ENCODE results near the gene DDX43.
A peak's percentile ranks its signal among the peaks of the same experiment; 100 is the strongest.

DNA sequence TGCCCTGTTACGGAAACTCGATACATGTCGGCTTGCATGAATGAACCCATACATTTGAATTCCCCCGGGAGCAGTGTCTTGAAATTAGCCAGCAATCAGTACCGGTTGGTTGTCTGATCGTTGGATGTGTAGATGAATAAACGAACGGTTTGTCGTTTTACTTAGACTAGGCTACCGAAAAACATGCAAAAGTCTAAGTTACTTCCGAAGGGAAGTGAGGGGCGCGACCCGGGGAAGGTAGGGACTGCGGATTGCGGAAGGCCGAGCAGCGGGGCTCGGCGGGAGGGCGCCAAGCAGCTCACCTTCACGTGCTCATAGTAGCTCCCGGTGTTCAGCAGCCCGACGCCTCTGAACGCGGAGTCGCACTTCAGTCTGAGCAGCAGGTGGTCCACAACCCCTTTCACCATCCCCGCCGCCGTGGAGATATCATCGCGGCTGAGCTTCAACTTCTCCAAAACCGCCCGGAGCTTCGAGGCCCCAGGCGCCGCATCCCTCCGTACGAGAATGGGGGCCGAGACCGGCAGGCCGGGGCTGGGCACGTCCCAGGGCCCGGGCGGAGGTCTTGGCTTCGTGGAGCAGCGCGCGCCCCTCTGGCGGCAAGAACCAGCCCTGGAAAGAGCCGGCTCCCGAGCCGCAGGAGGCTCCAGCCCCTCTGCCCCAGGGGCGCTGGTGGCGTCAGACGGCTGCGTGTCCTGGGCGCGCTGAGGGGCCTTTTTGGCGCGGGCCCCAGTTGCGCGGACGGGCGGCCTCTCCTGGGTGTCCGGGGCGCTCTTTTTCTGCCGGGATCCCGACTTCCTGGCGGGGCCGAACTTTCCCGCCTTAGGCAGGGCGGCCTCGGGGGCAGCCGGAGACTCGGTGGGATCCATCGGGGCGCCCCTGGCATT lies 56.8 kb downstream of the DDX43 start:
- TF ChIP-seq, protein P1, sequence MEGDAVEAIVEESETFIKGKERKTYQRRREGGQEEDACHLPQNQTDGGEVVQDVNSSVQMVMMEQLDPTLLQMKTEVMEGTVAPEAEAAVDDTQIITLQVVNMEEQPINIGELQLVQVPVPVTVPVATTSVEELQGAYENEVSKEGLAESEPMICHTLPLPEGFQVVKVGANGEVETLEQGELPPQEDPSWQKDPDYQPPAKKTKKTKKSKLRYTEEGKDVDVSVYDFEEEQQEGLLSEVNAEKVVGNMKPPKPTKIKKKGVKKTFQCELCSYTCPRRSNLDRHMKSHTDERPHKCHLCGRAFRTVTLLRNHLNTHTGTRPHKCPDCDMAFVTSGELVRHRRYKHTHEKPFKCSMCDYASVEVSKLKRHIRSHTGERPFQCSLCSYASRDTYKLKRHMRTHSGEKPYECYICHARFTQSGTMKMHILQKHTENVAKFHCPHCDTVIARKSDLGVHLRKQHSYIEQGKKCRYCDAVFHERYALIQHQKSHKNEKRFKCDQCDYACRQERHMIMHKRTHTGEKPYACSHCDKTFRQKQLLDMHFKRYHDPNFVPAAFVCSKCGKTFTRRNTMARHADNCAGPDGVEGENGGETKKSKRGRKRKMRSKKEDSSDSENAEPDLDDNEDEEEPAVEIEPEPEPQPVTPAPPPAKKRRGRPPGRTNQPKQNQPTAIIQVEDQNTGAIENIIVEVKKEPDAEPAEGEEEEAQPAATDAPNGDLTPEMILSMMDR (IDR thresholded peaks at IDR 0.05): peak in 1 of 4 experiments; percentile 8
- TF ChIP-seq POLR2AphosphoS5 (IDR thresholded peaks at IDR 0.05): no peak
